ENCODE data around the gene CNTNAP4. TPM values are rescaled to one million over a fixed set of nuclear protein-coding genes. Genes with fewer than 3 reads are reported as not detected.

Gene CNTNAP4
- total and polyA plus RNA-seq, 10 of the 15 experiments (the other 5 are each of a cell fraction or from before 2014, with no cell fraction given): 0.45 to 1.9 (median 0.90) TPM

DNA sequence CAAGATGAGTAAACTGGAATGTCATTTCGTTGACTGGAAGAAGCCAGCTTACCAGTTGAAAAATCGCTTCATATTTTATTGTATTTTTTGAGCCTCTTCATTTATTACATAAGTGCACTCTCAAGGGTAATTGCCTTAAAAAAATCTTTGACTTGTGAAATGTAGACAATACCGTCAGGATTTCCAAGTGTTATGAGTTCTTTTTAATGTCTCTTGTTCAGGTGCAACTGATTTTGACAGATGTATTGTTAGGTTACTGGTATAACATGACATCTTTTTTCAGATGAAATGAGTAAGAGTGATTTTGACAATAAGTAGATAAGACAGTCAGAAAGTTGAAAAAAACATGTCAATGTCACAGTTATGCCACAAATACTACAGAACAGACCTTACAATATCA, 169.1 kb downstream of the CNTNAP4 start:
- WGBS (ENCODE audit: insufficient coverage, insufficient replicate concordance, low lambda C conversion rate, missing lambda C conversion rate): 29% methylated on average over 3 of the region's 3 CpGs
- H3K4me2 ChIP-seq (ENCODE audit: control insufficient read depth, insufficient read depth): no peak overlapping the region
- H3K27me3 ChIP-seq (replicated peaks in 1 of 2; ENCODE audit: control insufficient read depth in 2 of 2, insufficient read depth in 2 of 2, low read length in 1 of 2): no peaks in the 10 kb centered on the region
- DNase-seq (ENCODE audit: low read depth, low spot score) (no peak), ATAC-seq (no peak), FAIRE-seq (no peak)
- H2AFZ ChIP-seq (ENCODE audit: control insufficient read depth, low read depth, low read length): no peak overlapping the region
- no peaks in the 10 kb centered on the region for H3K9me3 ChIP-seq (replicated peaks; ENCODE audit: control insufficient read depth, insufficient read depth, low read length)
- no peak overlapping the region for H3K4me3 ChIP-seq
- H3K4me1 ChIP-seq (ENCODE audit: control insufficient read depth, insufficient read depth, low read length): no peaks in the 10 kb centered on the region
- H3K36me3 ChIP-seq (ENCODE audit: control insufficient read depth in 2 of 2, insufficient read depth in 2 of 2, low read length in 1 of 2): no peaks in the 10 kb centered on the region
- H3K79me2 ChIP-seq (ENCODE audit: control insufficient read depth, insufficient read depth, low read length): no peaks in the 10 kb centered on the region
- TF ChIP-seq JUNB (IDR thresholded peaks at IDR 0.05): no peak
- no peak for TF ChIP-seq SUZ12 (IDR thresholded peaks at IDR 0.05; ENCODE audit: unreplicated experiment)
- no peak for TF ChIP-seq HDGF (IDR thresholded peaks at IDR 0.05)
- ChIA-PET RAD21 (ENCODE audit: unreplicated experiment) (no interaction called here), SMC1A (ENCODE audit: uncharacterized antibody, unreplicated experiment) (no interaction called here), CTCF (no interaction called here), POLR2A (no interaction called here)
- H3K9ac ChIP-seq (ENCODE audit: control insufficient read depth, insufficient read depth, low read length): no peak overlapping the region
- intact Hi-C loops (cut with micrococcal nuclease; ENCODE audit: unreplicated experiment) (no loop called here), in situ Hi-C loops (cut with MboI) (no loop called here)
- no TSS peak for BruUV-seq (replicated peaks)
- H3K27ac ChIP-seq (ENCODE audit: control insufficient read depth, insufficient read depth): no peak overlapping the region
- H4K20me1 ChIP-seq (ENCODE audit: control insufficient read depth, insufficient read depth): no peaks in the 10 kb centered on the region

DNA sequence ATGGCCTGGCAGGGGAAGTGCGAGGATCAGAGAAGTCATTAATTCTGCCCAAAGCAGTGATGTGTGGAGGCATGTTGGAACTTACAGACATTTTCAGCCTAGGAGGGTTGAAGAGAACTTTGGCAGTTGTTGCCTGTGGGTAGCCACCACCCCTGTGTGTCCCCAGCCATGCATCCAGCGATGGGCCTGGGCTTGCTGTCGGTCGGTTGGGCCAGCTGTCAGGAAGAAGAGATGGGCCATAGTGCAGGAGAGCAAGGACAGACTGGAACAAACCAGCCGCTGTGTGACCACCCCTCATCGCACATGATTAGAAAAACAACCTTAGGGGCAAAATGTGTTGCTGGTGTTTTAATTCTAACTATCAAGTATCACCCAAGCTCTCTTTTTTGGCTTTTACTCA, 173.7 kb downstream of the CNTNAP4 start:
- Histone ChIP-seq H3K79me2 (ENCODE audit: control insufficient read depth, insufficient read depth, low read length) (no peaks in the 10 kb centered on the region), H3K4me2 (ENCODE audit: control insufficient read depth, insufficient read depth) (no peak overlapping the region), H3K4me3 (no peak overlapping the region), H4K20me1 (ENCODE audit: control insufficient read depth, insufficient read depth) (no peaks in the 10 kb centered on the region), H3K9me3 (replicated peaks; ENCODE audit: control insufficient read depth, insufficient read depth, low read length) (no peaks in the 10 kb centered on the region), H3K4me1 (ENCODE audit: control insufficient read depth, insufficient read depth, low read length) (no peaks in the 10 kb centered on the region), H2AFZ (ENCODE audit: control insufficient read depth, low read depth, low read length) (no peak overlapping the region), H3K27ac (ENCODE audit: control insufficient read depth, insufficient read depth) (no peak overlapping the region), H3K27me3 (replicated peaks in 1 of 2; ENCODE audit: control insufficient read depth in 2 of 2, insufficient read depth in 2 of 2, low read length in 1 of 2) (no peaks in the 10 kb centered on the region), H3K36me3 (ENCODE audit: control insufficient read depth in 2 of 2, insufficient read depth in 2 of 2, low read length in 1 of 2) (no peaks in the 10 kb centered on the region), H3K9ac (ENCODE audit: control insufficient read depth, insufficient read depth, low read length) (no peak overlapping the region)
- DNase-seq (ENCODE audit: low read depth, low spot score) (no peak), FAIRE-seq (no peak), ATAC-seq (no peak)
- TF ChIP-seq TCF3 (IDR thresholded peaks at IDR 0.05; ENCODE audit: borderline replicate concordance, insufficient read depth, low read depth, low read length): no peak
- no peak for TF ChIP-seq ESRRA (IDR thresholded peaks at IDR 0.05; ENCODE audit: low read length)
- TF ChIP-seq SMC3 (IDR thresholded peaks at IDR 0.05; ENCODE audit: borderline replicate concordance, low read length): no peak
- no peak for TF ChIP-seq SMARCA5 (IDR thresholded peaks at IDR 0.05)
- no peak for TF ChIP-seq CHD4 (IDR thresholded peaks at IDR 0.05)
- TF ChIP-seq POLR2AphosphoS5 (IDR thresholded peaks at IDR 0.05; ENCODE audit: low read length): no peak
- SMC1A ChIA-PET (ENCODE audit: uncharacterized antibody, unreplicated experiment): no interaction called here
- intact Hi-C loops (cut with micrococcal nuclease; ENCODE audit: unreplicated experiment): no loop called here
- 43% methylated on average over 6 of the region's 6 CpGs for WGBS (ENCODE audit: insufficient coverage, insufficient replicate concordance, low lambda C conversion rate, missing lambda C conversion rate)
- POLR2A ChIA-PET: no interaction called here
- RAD21 ChIA-PET (ENCODE audit: unreplicated experiment): no interaction called here
- no TSS peak for BruUV-seq (replicated peaks)
- CTCF ChIA-PET: interaction anchor here (0.9 to 1.1 kb wide), 2 partner anchors 11 to 202 kb away, joined by 3 read pairs; no protein-coding TSS in a partner anchor
- in situ Hi-C loops (cut with MboI): no loop called here

Data from GM12878 (cell line).